Adipocyte (in vitro differentiated cells): Measurements from ENCODE around the gene CNTNAP5.

Experiments
- DNase-seq: peaks from one replicate; pipeline ENCODE4 v3.0.0-alpha.2; 2015; ENCODE audit warnings: low read depth
- H3K27me3 ChIP-seq: replicated peaks from 2 replicates; pipeline ENCODE4 v1.7.0; 2013; ENCODE audit warnings: mild to moderate bottlenecking, low read length, moderate library complexity; ENCODE audit not compliant: control insufficient read depth, insufficient read depth
- H3K36me3 ChIP-seq: 2 replicates; pipeline ENCODE4 v1.7.0; 2013; ENCODE audit warnings: low read length, mild to moderate bottlenecking, moderate library complexity; ENCODE audit not compliant: control insufficient read depth, insufficient read depth, severe bottlenecking
- H3K4me1 ChIP-seq: 2 replicates; pipeline ENCODE4 v1.7.0; 2013; ENCODE audit warnings: mild to moderate bottlenecking, low read length, moderate library complexity; ENCODE audit not compliant: control insufficient read depth, insufficient read depth
- H3K4me3 ChIP-seq: 2 replicates; pipeline ENCODE4 v1.7.0; 2013; ENCODE audit warnings: mild to moderate bottlenecking, low read length, moderate library complexity
- H3K9ac ChIP-seq: 2 replicates; pipeline ENCODE4 v1.7.0; 2013; ENCODE audit warnings: mild to moderate bottlenecking, low read length, moderate library complexity
- H3K9me3 ChIP-seq: 2 replicates; pipeline ENCODE4 v1.7.0; 2013; ENCODE audit warnings: mild to moderate bottlenecking, low read length, moderate library complexity; ENCODE audit not compliant: control insufficient read depth

The CNTNAP5 gene

GRCh38 chr2:124585277-124585676, 560.2 kb downstream of the CNTNAP5 start:
- H3K36me3 ChIP-seq, result no peaks in the 10 kb centered on the region
- no peak overlapping the region for H3K9ac ChIP-seq
- DNase-seq, result no peak
- H3K4me1 ChIP-seq, result no peaks in the 10 kb centered on the region
- no peaks in the 10 kb centered on the region for H3K27me3 ChIP-seq
- no peak overlapping the region for H3K4me3 ChIP-seq
- H3K9me3 ChIP-seq, result peaks cover 3% of the 10 kb centered on the region

GRCh38 chr2:124586210-124586609, 561.1 kb downstream of the CNTNAP5 start:
- DNase-seq, result no peak
- H3K4me1 ChIP-seq, result no peaks in the 10 kb centered on the region
- no peak overlapping the region for H3K4me3 ChIP-seq
- peaks cover 3% of the 10 kb centered on the region for H3K9me3 ChIP-seq
- no peaks in the 10 kb centered on the region for H3K36me3 ChIP-seq
- H3K9ac ChIP-seq, result no peak overlapping the region
- H3K27me3 ChIP-seq, result no peaks in the 10 kb centered on the region

DNA sequence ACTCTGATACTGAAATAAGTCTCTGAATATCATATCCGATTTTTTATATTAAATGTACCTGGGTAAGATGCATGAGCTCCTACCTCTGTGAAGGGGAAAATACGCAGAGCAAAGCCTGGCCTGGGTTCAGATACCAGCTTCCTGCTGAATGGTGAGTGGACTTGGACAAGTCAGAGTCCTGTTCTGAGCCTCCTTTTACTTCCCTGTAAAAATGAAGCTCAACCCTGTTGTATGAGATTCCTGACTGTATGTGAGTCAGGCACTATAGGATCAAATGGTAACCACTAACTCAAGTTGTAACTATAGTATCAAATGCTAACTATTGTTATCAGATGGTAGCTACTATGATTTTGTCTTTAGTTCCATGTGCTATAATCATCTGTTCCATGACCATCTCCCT, 561.7 kb downstream of the CNTNAP5 start:
- H3K36me3 ChIP-seq, result no peaks in the 10 kb centered on the region

GRCh38 chr2:124589971-124590370, 564.9 kb downstream of the CNTNAP5 start:
- peaks cover 3% of the 10 kb centered on the region for H3K9me3 ChIP-seq
- no peak overlapping the region for H3K9ac ChIP-seq
- no peaks in the 10 kb centered on the region for H3K27me3 ChIP-seq
- H3K4me1 ChIP-seq, result no peaks in the 10 kb centered on the region
- no peak for DNase-seq
- H3K36me3 ChIP-seq, result no peaks in the 10 kb centered on the region
- H3K4me3 ChIP-seq, result no peak overlapping the region

More for the DNA sequence above, 561.7 kb downstream of the CNTNAP5 start:
- no peaks in the 10 kb centered on the region for H3K27me3 ChIP-seq
- no peaks in the 10 kb centered on the region for H3K4me1 ChIP-seq
- no peak for DNase-seq
- peaks cover 3% of the 10 kb centered on the region for H3K9me3 ChIP-seq
- H3K9ac ChIP-seq, result no peak overlapping the region
- no peak overlapping the region for H3K4me3 ChIP-seq

DNA sequence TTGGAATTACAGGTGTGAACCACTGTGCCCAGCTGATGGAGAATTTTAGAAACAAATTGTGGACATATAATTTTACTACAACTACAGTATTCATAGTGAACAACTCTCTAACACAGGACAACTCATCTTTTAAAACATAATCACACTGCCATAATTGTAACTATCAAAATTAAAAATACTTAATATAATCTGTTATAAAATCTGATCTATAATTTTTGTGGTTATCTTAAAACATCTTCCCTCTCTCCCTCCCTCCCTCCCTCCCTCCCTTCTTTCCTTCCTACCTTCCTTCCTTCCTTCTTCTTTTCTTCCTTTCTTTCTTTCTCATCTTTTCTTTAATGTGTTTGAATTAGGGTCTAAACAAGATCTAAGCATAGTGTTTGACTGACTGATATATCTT, 577.7 kb downstream of the CNTNAP5 start:
- no peaks in the 10 kb centered on the region for H3K4me1 ChIP-seq
- H3K4me3 ChIP-seq, result no peak overlapping the region
- no peaks in the 10 kb centered on the region for H3K9me3 ChIP-seq
- no peak overlapping the region for H3K9ac ChIP-seq
- H3K27me3 ChIP-seq, result no peaks in the 10 kb centered on the region
- H3K36me3 ChIP-seq, result no peaks in the 10 kb centered on the region
- no peak for DNase-seq

DNA sequence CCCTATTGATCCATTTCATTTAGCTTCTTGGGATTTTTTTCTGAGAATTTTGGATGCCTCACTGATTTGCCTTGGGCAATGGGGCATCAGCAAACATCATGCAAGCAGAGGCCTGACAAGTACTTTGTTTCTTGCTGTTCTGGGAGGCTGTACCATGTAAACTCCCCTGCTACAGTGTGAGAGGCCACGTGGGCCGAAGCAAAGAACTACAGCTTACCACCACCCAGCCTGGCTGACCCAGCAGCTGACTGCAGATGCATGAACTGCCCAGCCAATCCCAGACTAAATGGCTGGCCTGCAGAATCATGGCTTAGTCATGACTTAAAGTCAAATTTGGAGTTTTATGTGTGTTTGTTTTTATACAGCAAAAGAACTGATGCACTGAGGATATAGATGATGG, 579.9 kb downstream of the CNTNAP5 start:
- H3K36me3 ChIP-seq, result no peaks in the 10 kb centered on the region

GRCh38 chr2:124607679-124608078, 582.6 kb downstream of the CNTNAP5 start:
- Histone ChIP-seq H3K27me3 (no peaks in the 10 kb centered on the region), H3K4me3 (no peak overlapping the region), H3K36me3 (no peaks in the 10 kb centered on the region), H3K9me3 (no peaks in the 10 kb centered on the region), H3K4me1 (no peaks in the 10 kb centered on the region), H3K9ac (no peak overlapping the region)
- DNase-seq, result no peak

More for the DNA sequence above, 579.9 kb downstream of the CNTNAP5 start:
- Histone ChIP-seq H3K4me3 (no peak overlapping the region), H3K9ac (no peak overlapping the region), H3K4me1 (no peaks in the 10 kb centered on the region), H3K9me3 (no peaks in the 10 kb centered on the region), H3K27me3 (no peaks in the 10 kb centered on the region)
- no peak for DNase-seq

DNA sequence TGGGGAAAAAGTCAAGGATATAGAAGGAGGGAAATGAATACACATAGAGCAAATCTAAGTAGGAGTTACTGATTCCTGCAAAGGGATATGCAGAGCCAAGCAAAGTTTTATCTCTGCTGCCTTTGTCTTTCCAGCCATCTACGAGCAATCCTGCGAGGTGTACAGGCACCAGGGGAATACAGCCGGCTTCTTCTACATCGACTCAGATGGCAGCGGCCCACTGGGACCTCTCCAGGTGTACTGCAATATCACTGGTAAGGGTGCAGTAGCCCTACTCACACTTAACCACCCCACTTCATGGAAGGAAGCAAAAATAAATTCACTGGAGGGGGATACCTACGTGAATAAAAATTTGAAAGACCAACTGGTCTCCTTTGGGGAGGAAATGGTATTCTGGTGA, 584.6 kb downstream of the CNTNAP5 start:
- DNase-seq, result no peak
- H3K36me3 ChIP-seq, result no peaks in the 10 kb centered on the region
- H3K9ac ChIP-seq, result no peak overlapping the region
- no peaks in the 10 kb centered on the region for H3K27me3 ChIP-seq
- no peaks in the 10 kb centered on the region for H3K9me3 ChIP-seq
- H3K4me1 ChIP-seq, result no peaks in the 10 kb centered on the region
- no peak overlapping the region for H3K4me3 ChIP-seq

- no peaks in the 10 kb centered on the region for H3K36me3 ChIP-seq
- no peak overlapping the region for H3K9ac ChIP-seq
- no peak for DNase-seq
- no peaks in the 10 kb centered on the region for H3K4me1 ChIP-seq
- no peak overlapping the region for H3K4me3 ChIP-seq
- no peaks in the 10 kb centered on the region for H3K27me3 ChIP-seq
- no peaks in the 10 kb centered on the region for H3K9me3 ChIP-seq
Observed at GRCh38 chr2:124610141-124610540, 585.1 kb downstream of the CNTNAP5 start.

DNA sequence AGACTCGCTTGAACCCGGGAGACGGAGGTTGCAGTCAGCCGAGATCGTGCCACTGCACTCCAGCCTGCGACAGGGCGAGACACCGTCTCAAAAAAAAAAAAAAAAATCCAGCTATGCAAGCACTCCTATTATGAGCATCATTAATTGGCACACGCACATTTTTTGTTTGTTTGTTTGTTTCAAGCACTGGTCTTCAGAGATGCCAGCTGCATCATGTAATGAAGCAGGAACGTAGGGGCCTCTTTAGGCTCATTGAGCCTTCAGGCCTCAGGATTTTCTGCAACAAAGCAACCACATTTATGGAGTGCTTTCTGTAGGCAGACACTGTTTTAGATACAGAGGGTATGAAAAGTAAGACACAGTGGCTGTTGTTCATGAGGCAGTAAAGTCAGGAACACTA, 585.8 kb downstream of the CNTNAP5 start:
- H3K4me1 ChIP-seq, result no peaks in the 10 kb centered on the region

DNA sequence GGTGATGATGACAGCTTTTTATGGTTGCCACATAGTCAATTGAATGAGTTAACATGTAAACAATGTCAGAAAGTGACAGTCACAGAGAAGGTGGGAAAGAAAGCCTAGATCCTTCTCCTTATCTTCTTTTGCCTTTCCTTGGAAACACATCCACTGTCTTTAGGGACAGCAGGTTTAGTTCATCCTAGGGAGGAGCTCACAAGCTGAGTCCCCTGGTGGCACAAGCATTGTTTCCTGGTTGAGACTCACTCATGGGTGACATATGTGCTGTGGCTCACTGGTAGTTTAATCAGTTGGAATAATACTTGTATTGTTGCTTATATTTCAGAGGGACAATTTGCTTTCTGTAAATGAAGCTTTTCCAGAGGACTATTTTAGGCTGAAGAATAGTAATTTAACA, 598.5 kb downstream of the CNTNAP5 start:
- no peaks in the 10 kb centered on the region for H3K27me3 ChIP-seq
- no peaks in the 10 kb centered on the region for H3K9me3 ChIP-seq
- DNase-seq, result no peak
- no peak overlapping the region for H3K9ac ChIP-seq
- no peaks in the 10 kb centered on the region for H3K4me1 ChIP-seq
- no peaks in the 10 kb centered on the region for H3K36me3 ChIP-seq
- H3K4me3 ChIP-seq, result no peak overlapping the region

More for the DNA sequence above, 585.8 kb downstream of the CNTNAP5 start:
- no peak for DNase-seq
- Histone ChIP-seq H3K9me3 (no peaks in the 10 kb centered on the region), H3K36me3 (no peaks in the 10 kb centered on the region), H3K9ac (no peak overlapping the region), H3K27me3 (no peaks in the 10 kb centered on the region), H3K4me3 (no peak overlapping the region)

DNA sequence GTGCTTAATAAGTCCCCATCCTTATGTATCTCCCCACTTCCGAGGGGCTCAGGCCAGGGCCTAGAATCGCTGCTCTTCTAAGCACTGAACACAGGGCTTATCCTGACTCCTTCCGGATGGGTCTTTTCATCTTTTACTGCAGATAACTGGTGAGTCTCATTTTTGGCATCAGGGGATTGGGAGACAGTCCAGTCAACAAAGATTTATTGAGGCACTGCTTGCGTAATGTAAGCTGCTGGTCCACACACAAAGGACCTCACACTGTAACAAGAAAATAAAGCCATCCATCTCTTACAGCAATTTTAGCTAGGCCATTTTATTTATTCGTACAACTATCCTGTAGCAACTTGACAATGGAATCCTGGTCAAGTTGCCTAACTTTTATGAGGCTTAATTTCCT, 600.5 kb downstream of the CNTNAP5 start:
- no peak for DNase-seq
- Histone ChIP-seq H3K27me3 (no peaks in the 10 kb centered on the region), H3K4me3 (no peak overlapping the region), H3K36me3 (no peaks in the 10 kb centered on the region), H3K9ac (no peak overlapping the region), H3K4me1 (no peaks in the 10 kb centered on the region), H3K9me3 (no peaks in the 10 kb centered on the region)
